IPS-NIHi11 (cell line): ENCODE results near the gene SIRPB2.
A peak's percentile ranks its signal among the peaks of the same experiment; 100 is the strongest.

ENCODE experiments used
- DNase-seq: peaks from one replicate; pipeline ENCODE4 v3.0.0; 2012; ENCODE audit warnings: mixed read lengths, low spot score

The SIRPB2 gene

GRCh38 chr20:1440024-1440423 lies 51.2 kb downstream of the SIRPB2 start:
- DNase-seq: peak; percentile 61

- DNase-seq: no peak
These were observed 52.9 kb downstream of the SIRPB2 start for GRCh38 chr20:1438361-1438760.

GRCh38 chr20:1437235-1437904 lies 53.9 kb downstream of the SIRPB2 start:
- peak; percentile 80 for DNase-seq

- no peak for DNase-seq
These were observed 55.0 kb downstream of the SIRPB2 start for GRCh38 chr20:1436263-1436662.

- DNase-seq: no peak
These were observed 55.9 kb downstream of the SIRPB2 start for GRCh38 chr20:1435337-1435699.

- DNase-seq: no peak
These were observed 56.5 kb downstream of the SIRPB2 start for GRCh38 chr20:1434571-1435336.

GRCh38 chr20:1431158-1431557 lies 60.1 kb downstream of the SIRPB2 start:
- DNase-seq: no peak

- no peak for DNase-seq
These were observed 61.2 kb downstream of the SIRPB2 start for GRCh38 chr20:1430004-1430451.

GRCh38 chr20:1429143-1429728 lies 62.0 kb downstream of the SIRPB2 start:
- no peak for DNase-seq

- DNase-seq: peak; percentile 54
These were observed 63.7 kb downstream of the SIRPB2 start for GRCh38 chr20:1427457-1428054.

- DNase-seq: no peak
These were observed 64.9 kb downstream of the SIRPB2 start for GRCh38 chr20:1426231-1426849.
